HG03469 (cell line): Measurements from ENCODE around the gene ACHE.
A peak's percentile ranks its signal among the peaks of the same experiment; 100 is the strongest.

ENCODE experiments used
- ATAC-seq: cut with Tn5 transposase; IDR thresholded peaks from one replicate; pipeline ENCODE4 v1.9.1; 2021; ENCODE audit warnings: mild to moderate bottlenecking, moderate library complexity, moderate number of reproducible peaks; ENCODE audit not compliant: unreplicated experiment

ACHE gene

GRCh38 chr7:100896732-100897608 is 1.3 kb upstream of the ACHE start:
- no peak for ATAC-seq

- no peak for ATAC-seq
Measured at GRCh38 chr7:100895956-100896731, 456 bp upstream of the ACHE start.

GRCh38 chr7:100894860-100895700 is 608 bp downstream of the ACHE start:
- no peak for ATAC-seq

GRCh38 chr7:100893910-100894721 is 1.6 kb downstream of the ACHE start:
- no peak for ATAC-seq

- ATAC-seq: no peak
Measured at GRCh38 chr7:100893318-100893895, 2.3 kb downstream of the ACHE start.

- no peak for ATAC-seq
Measured at GRCh38 chr7:100892364-100893317, 3.0 kb downstream of the ACHE start.

GRCh38 chr7:100891568-100892247 is 4.0 kb downstream of the ACHE start:
- no peak for ATAC-seq

GRCh38 chr7:100890653-100891567 is 4.8 kb downstream of the ACHE start:
- no peak for ATAC-seq

GRCh38 chr7:100888988-100889750 is 6.5 kb downstream of the ACHE start, which contains the start of gene UFSP1:
Gene UFSP1 (minus strand): TSS chr7:100889715. CDS start chr7:100889271, 444 bp downstream.
- no peak for ATAC-seq

- no peak for ATAC-seq
Measured at GRCh38 chr7:100888291-100888987, 7.2 kb downstream of the ACHE start.

GRCh38 chr7:100887516-100888290 is 8.0 kb downstream of the ACHE start:
- peak; percentile 34 for ATAC-seq

- ATAC-seq: no peak
Measured at GRCh38 chr7:100886936-100887515, 8.7 kb downstream of the ACHE start.

- ATAC-seq: no peak
Measured at GRCh38 chr7:100886142-100886935, 9.3 kb downstream of the ACHE start.
